Measurements from ENCODE around the gene MOGAT3. TPM values are rescaled to one million over a fixed set of nuclear protein-coding genes. Genes with fewer than 3 reads are reported as not detected.
"Not testable (repeated sequence)": the region's sequence is repeated elsewhere in the genome, so short reads cannot be mapped to it uniquely, and the experiment has no call there.

Gene MOGAT3
- total RNA-seq, 1 donor from 2014 or later: not detected

- peaks cover 15% of the 10 kb centered on the region for H3K36me3 Mint-ChIP-seq (ENCODE audit: low read depth)
- H3K9me3 Mint-ChIP-seq; H3K4me1 Mint-ChIP-seq; intact Hi-C loops (cut with micrococcal nuclease): not testable (repeated sequence)
- H3K27me3 Mint-ChIP-seq: peaks cover 28% of the 10 kb centered on the region
- peak overlapping the region; percentile 91 for H3K27ac Mint-ChIP-seq
- peak; percentile 74 for DNase-seq
- H3K4me3 Mint-ChIP-seq: peak overlapping the region; percentile 64
Measured at GRCh38 chr7:101203740-101204738, 3.2 kb upstream of the MOGAT3 start.

- Mint-ChIP-seq H3K36me3 (ENCODE audit: low read depth) (peaks cover 10% of the 10 kb centered on the region), H3K9me3 (no peaks in the 10 kb centered on the region), H3K27ac (no peak overlapping the region), H3K4me1 (peaks cover 8% of the 10 kb centered on the region), H3K4me3 (no peak overlapping the region), H3K27me3 (peaks cover 28% of the 10 kb centered on the region)
- no peak for DNase-seq
- intact Hi-C loops (cut with micrococcal nuclease): no loop called here
Measured at GRCh38 chr7:101202603-101202918, 1.7 kb upstream of the MOGAT3 start.

- Mint-ChIP-seq H3K9me3 (no peaks in the 10 kb centered on the region), H3K36me3 (ENCODE audit: low read depth) (peaks cover 10% of the 10 kb centered on the region), H3K4me3 (no peak overlapping the region), H3K4me1 (peaks cover 8% of the 10 kb centered on the region), H3K27ac (no peak overlapping the region), H3K27me3 (peaks cover 28% of the 10 kb centered on the region)
- intact Hi-C loops (cut with micrococcal nuclease): no loop called here
- no peak for DNase-seq
Measured at GRCh38 chr7:101201695-101202602, 1.1 kb upstream of the MOGAT3 start.

- Mint-ChIP-seq H3K4me3 (no peak overlapping the region), H3K27ac (no peak overlapping the region), H3K9me3 (no peaks in the 10 kb centered on the region), H3K36me3 (ENCODE audit: low read depth) (no peaks in the 10 kb centered on the region), H3K4me1 (peaks cover 6% of the 10 kb centered on the region), H3K27me3 (peaks cover 28% of the 10 kb centered on the region)
- intact Hi-C loops (cut with micrococcal nuclease): no loop called here
- no peak for DNase-seq
Measured at GRCh38 chr7:101200504-101200861, 353 bp downstream of the MOGAT3 start.

GRCh38 chr7:101199522-101199921 is 1.3 kb downstream of the MOGAT3 start:
- intact Hi-C loops (cut with micrococcal nuclease); H3K36me3 Mint-ChIP-seq (ENCODE audit: low read depth); H3K27ac Mint-ChIP-seq; H3K9me3 Mint-ChIP-seq; H3K4me3 Mint-ChIP-seq; H3K4me1 Mint-ChIP-seq; DNase-seq: not testable (repeated sequence)
- peaks cover 31% of the 10 kb centered on the region for H3K27me3 Mint-ChIP-seq

GRCh38 chr7:101198476-101198875 is 2.4 kb downstream of the MOGAT3 start:
- Mint-ChIP-seq H3K27ac (no peak overlapping the region), H3K36me3 (ENCODE audit: low read depth) (no peaks in the 10 kb centered on the region), H3K4me3 (no peak overlapping the region), H3K4me1 (peaks cover 2% of the 10 kb centered on the region), H3K9me3 (no peaks in the 10 kb centered on the region), H3K27me3 (peaks cover 26% of the 10 kb centered on the region)
- DNase-seq: no peak
- intact Hi-C loops (cut with micrococcal nuclease): no loop called here

GRCh38 chr7:101197991-101198390 is 2.8 kb downstream of the MOGAT3 start:
- H3K9me3 Mint-ChIP-seq: no peaks in the 10 kb centered on the region
- intact Hi-C loops (cut with micrococcal nuclease): no loop called here
- H3K4me1 Mint-ChIP-seq: peaks cover 2% of the 10 kb centered on the region
- no peak overlapping the region for H3K4me3 Mint-ChIP-seq
- H3K27me3 Mint-ChIP-seq: peaks cover 23% of the 10 kb centered on the region
- no peaks in the 10 kb centered on the region for H3K36me3 Mint-ChIP-seq (ENCODE audit: low read depth)
- DNase-seq: no peak
- no peak overlapping the region for H3K27ac Mint-ChIP-seq

- intact Hi-C loops (cut with micrococcal nuclease): no loop called here
- Mint-ChIP-seq H3K27ac (no peak overlapping the region), H3K4me1 (peaks cover 3% of the 10 kb centered on the region), H3K4me3 (no peak overlapping the region), H3K9me3 (no peaks in the 10 kb centered on the region), H3K36me3 (ENCODE audit: low read depth) (no peaks in the 10 kb centered on the region), H3K27me3 (peaks cover 14% of the 10 kb centered on the region)
- DNase-seq: no peak
Measured at GRCh38 chr7:101195884-101196283, 5.0 kb downstream of the MOGAT3 start.

GRCh38 chr7:101189109-101189508 is 11.7 kb downstream of the MOGAT3 start:
- intact Hi-C loops (cut with micrococcal nuclease): no loop called here
- H3K27me3 Mint-ChIP-seq: peaks cover 14% of the 10 kb centered on the region
- H3K9me3 Mint-ChIP-seq: no peaks in the 10 kb centered on the region
- no peak for DNase-seq
- H3K36me3 Mint-ChIP-seq (ENCODE audit: low read depth): no peaks in the 10 kb centered on the region
- H3K4me1 Mint-ChIP-seq: peaks cover 2% of the 10 kb centered on the region
- H3K27ac Mint-ChIP-seq: no peak overlapping the region
- no peak overlapping the region for H3K4me3 Mint-ChIP-seq

GRCh38 chr7:101186844-101187428 is 13.9 kb downstream of the MOGAT3 start:
- intact Hi-C loops (cut with micrococcal nuclease): no loop called here
- Mint-ChIP-seq H3K9me3 (no peaks in the 10 kb centered on the region), H3K4me1 (no peaks in the 10 kb centered on the region), H3K4me3 (no peak overlapping the region), H3K27ac (no peak overlapping the region), H3K27me3 (peaks cover 21% of the 10 kb centered on the region), H3K36me3 (ENCODE audit: low read depth) (no peaks in the 10 kb centered on the region)
- DNase-seq: no peak

GRCh38 chr7:101186194-101186593 is 14.6 kb downstream of the MOGAT3 start:
- no peaks in the 10 kb centered on the region for H3K9me3 Mint-ChIP-seq
- H3K36me3 Mint-ChIP-seq (ENCODE audit: low read depth): no peaks in the 10 kb centered on the region
- peaks cover 22% of the 10 kb centered on the region for H3K27me3 Mint-ChIP-seq
- no peaks in the 10 kb centered on the region for H3K4me1 Mint-ChIP-seq
- H3K4me3 Mint-ChIP-seq: no peak overlapping the region
- no peak for DNase-seq
- no peak overlapping the region for H3K27ac Mint-ChIP-seq
- intact Hi-C loops (cut with micrococcal nuclease): no loop called here

- H3K9me3 Mint-ChIP-seq: no peaks in the 10 kb centered on the region
- no peak overlapping the region for H3K4me3 Mint-ChIP-seq
- intact Hi-C loops (cut with micrococcal nuclease): no loop called here
Measured at GRCh38 chr7:101185258-101185839, 15.5 kb downstream of the MOGAT3 start.

GRCh38 chr7:101180130-101180755 is 20.6 kb downstream of the MOGAT3 start, which contains the start of gene NAT16:
NAT16 (minus strand) TSS chr7:101180293; CDS start chr7:101174807, 5,486 bp downstream.
- Mint-ChIP-seq H3K36me3 (ENCODE audit: low read depth) (no peaks in the 10 kb centered on the region), H3K27ac (no peak within 1 kb of the TSS), H3K9me3 (no peaks in the 10 kb centered on the region), H3K4me3 (peak within 1 kb of the TSS; percentile 23), H3K4me1 (peaks cover 6% of the 10 kb centered on the region), H3K27me3 (peaks cover 64% of the 10 kb centered on the region)
- intact Hi-C loops (cut with micrococcal nuclease): no loop called here
- DNase-seq: no peak

More at GRCh38 chr7:101185258-101185839, 15.5 kb downstream of the MOGAT3 start:
- Mint-ChIP-seq H3K36me3 (ENCODE audit: low read depth) (no peaks in the 10 kb centered on the region), H3K27ac (no peak overlapping the region), H3K4me1 (peaks cover 4% of the 10 kb centered on the region), H3K27me3 (peaks cover 29% of the 10 kb centered on the region)
- DNase-seq: no peak

Measured in activated CD4-positive, alpha-beta T cell treated with anti-CD3 and anti-CD28 coated beads, Interleukin-2, amount 10 ng/mL, durations not matched to agents 24 days and 14 days (primary cell).